Measurements from ENCODE around the gene DZIP1.

Gene DZIP1

DNA sequence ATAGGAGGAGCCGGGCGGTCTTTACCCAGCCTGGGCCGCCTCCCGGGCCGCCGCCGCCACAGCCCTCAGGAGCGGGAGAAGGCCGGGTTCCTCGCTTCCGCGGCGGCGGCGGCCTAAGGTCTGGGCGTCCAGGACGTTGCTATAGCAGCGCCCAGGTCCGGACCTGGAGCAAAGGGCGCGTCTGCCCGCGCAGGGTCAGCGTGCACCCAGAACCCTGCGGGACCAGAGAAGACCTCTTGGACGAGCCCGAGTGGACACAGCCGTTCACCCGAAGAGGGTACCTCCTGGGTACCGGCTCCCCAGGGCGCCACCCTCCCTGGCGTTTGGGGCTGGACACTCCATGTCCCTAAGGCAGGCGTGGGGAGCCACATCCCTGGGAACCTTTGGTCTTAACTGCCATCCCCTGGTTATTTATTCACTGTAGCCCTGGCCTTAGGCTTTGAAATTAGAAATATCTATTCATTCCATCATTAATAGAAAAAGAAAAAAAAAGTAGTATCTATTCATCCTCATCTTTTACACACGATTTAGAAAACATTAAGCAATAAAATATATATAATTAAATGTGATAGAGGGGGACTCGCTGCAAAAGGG, 2.4 kb downstream of the DZIP1 start:
- peak; percentile 60 for DNase-seq (ENCODE audit: low read depth)
- TF ChIP-seq, protein P1, sequence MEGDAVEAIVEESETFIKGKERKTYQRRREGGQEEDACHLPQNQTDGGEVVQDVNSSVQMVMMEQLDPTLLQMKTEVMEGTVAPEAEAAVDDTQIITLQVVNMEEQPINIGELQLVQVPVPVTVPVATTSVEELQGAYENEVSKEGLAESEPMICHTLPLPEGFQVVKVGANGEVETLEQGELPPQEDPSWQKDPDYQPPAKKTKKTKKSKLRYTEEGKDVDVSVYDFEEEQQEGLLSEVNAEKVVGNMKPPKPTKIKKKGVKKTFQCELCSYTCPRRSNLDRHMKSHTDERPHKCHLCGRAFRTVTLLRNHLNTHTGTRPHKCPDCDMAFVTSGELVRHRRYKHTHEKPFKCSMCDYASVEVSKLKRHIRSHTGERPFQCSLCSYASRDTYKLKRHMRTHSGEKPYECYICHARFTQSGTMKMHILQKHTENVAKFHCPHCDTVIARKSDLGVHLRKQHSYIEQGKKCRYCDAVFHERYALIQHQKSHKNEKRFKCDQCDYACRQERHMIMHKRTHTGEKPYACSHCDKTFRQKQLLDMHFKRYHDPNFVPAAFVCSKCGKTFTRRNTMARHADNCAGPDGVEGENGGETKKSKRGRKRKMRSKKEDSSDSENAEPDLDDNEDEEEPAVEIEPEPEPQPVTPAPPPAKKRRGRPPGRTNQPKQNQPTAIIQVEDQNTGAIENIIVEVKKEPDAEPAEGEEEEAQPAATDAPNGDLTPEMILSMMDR (conservative IDR thresholded peaks at IDR 0.05; ENCODE audit: low read length) = no peak
- peak overlapping the region; percentile 74 for H3K4me3 ChIP-seq (ENCODE audit: low read length)

DNA sequence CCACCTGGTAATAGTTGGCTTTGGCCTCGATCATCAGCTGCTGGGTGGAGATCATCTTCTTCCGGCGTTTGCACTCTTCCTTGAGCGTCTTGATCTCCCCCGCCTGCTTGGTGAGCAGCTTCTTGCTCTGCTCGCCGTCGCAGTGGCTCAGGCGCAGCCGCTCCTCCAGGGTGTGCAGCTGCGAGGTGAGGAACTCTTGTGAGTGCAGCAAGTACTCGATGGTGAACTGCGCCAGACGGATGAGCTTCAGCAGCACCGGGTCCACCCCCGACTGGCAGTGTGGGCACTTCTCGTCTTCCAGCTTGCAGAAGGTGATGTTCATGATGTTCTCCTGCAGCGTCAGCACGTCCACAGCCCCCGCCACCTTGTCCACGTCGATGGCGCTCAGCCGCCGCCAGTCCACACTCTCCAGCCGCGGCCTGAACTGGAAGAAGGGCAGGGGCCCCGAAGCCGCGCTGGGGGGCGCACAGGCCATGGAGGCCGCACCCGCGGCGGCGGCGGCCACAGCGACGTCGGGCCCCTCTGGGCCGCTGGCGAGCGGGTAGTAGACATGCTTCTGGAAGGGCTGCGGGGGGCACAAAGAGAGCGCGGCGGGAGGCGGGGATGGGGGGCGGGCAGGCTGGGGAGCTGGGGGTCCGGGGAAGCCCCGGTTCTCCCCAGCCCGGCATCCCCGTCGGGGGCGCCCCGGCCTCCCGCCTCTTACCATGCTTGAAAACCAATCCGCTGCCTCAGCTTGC, 3.0 kb downstream of the DZIP1 start:
- DNase-seq (ENCODE audit: low read depth) = peak; percentile 17
- peak overlapping the region; percentile 74 for H3K4me3 ChIP-seq (ENCODE audit: low read length)
- TF ChIP-seq, protein P1 (conservative IDR thresholded peaks at IDR 0.05; ENCODE audit: low read length) = no peak

DNA sequence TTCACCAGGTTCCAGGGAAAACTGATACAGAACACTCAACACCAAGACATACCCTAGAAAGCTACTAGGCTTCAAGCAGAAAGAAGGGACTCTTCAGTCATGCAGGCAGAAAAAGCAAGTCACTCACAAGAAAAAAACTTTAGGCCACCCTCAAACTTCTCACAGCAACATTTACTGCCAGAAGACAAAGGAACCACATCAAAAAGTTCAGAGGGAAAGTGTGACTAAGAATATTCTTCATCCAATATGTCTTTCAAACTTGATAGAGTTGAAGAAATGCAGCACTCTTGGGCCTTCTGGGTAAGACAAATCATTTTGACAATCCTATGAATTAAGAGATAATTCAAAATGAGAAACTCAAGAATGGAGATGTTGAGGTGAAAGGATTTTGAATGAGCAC, 7.7 kb downstream of the DZIP1 start:
- no peak for DNase-seq (ENCODE audit: low read depth)
- TF ChIP-seq, protein P1 (conservative IDR thresholded peaks at IDR 0.05; ENCODE audit: low read length) = no peak
- no peak overlapping the region for H3K4me3 ChIP-seq (ENCODE audit: low read length)

DNA sequence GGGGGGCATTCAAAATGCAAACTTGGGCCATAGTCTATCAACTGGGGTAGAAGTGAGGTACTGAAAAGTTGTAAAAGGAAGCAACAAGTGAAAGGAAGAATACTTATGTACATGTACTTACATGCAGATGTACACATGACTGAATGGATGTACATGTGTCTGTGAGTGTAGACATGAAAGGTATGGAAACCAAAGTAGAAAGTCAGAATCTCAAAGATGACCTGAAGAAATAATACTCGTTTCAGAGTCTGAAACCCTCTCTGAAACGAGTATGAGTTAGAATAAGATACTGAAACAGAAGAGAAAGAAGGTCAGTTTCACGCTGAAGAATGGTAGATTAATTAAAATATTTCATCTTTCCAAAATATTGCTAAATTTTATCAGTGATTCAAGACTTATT, 13.9 kb downstream of the DZIP1 start:
- H3K4me3 ChIP-seq (ENCODE audit: low read length) = no peak overlapping the region
- TF ChIP-seq, protein P1 (conservative IDR thresholded peaks at IDR 0.05; ENCODE audit: low read length) = no peak
- no peak for DNase-seq (ENCODE audit: low read depth)

DNA sequence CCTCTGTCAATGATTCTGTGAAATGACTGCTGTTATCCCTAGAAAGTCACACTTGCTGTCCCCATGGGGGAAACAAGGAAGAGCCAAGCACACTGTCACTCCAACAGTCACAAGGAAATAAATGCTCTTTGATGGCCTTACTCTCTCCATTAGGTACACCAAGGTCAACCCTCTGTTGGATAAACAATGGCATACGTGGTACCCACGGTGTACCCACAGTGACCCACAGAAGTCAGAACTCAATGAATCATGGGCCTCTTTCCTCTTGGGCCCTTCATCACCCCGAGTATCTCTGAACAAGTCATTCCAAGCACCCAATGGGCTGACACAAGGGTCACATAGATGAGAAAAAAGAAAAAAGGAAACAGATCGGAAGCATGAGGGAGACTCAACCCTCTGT, 15.4 kb downstream of the DZIP1 start:
- TF ChIP-seq, protein P1 (conservative IDR thresholded peaks at IDR 0.05; ENCODE audit: low read length) = no peak
- DNase-seq (ENCODE audit: low read depth) = no peak
- no peak overlapping the region for H3K4me3 ChIP-seq (ENCODE audit: low read length)

DNA sequence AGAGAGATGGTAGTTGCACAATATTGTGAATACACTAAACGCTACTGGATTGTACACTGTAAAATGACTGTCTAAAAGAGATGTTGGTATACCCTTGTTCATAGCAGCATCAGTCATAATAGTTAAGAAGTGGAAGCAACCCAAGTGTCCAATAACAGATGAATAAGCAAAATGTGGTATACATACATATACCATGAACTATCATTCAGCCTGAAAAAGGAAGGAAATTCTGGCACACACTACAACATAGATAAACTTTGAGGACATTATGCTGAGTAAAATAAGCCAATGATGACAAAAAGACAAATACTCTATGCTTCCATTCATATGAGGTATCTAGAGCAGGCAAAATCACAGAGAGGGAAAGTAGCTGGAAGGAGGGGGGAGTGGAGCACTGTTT, 16.0 kb downstream of the DZIP1 start:
- DNase-seq (ENCODE audit: low read depth) = no peak
- TF ChIP-seq, protein P1 (conservative IDR thresholded peaks at IDR 0.05; ENCODE audit: low read length) = no peak
- H3K4me3 ChIP-seq (ENCODE audit: low read length) = no peak overlapping the region

DNA sequence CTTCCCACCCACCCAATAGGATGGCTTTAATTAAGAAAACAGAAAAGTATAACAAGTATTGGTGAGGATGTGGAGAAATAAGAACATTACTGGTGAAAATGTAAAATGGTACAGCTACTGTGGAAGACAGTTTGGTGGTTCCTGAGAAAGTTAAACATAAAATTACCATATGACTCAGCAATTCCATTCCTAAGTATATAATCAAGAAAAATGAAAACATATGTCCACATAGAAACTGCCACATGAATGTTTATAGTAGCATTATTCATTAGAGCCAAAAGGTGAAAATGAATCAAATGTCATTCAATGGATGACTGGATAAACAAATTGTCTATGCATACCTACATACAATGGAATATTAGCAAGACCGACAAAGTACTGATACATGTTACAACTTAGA, 16.9 kb downstream of the DZIP1 start:
- peak; percentile 56 for DNase-seq (ENCODE audit: low read depth)
- H3K4me3 ChIP-seq (ENCODE audit: low read length) = no peak overlapping the region
- TF ChIP-seq, protein P1 (conservative IDR thresholded peaks at IDR 0.05; ENCODE audit: low read length) = no peak
